DMS153 treated with DMSO at 0.1 percent for 48 hours (cell line): ENCODE data around the gene SH3PXD2B.
"Not testable (repeated sequence)": the region's sequence is repeated elsewhere in the genome, so short reads cannot be mapped to it uniquely, and the experiment has no call there.

ENCODE experiments used
- DNase-seq: peaks from one replicate; lab custom pipeline; 2025; ENCODE audit not compliant: unreplicated experiment; lab: John Stamatoyannopoulos, UW

Gene SH3PXD2B

GRCh38 chr5:172486451-172486850 lies 32.1 kb upstream of the SH3PXD2B start:
- DNase-seq = no peak

- no peak for DNase-seq
Observed at GRCh38 chr5:172485511-172486202, 31.3 kb upstream of the SH3PXD2B start.

GRCh38 chr5:172484664-172485063 lies 30.3 kb upstream of the SH3PXD2B start:
- no peak for DNase-seq

- DNase-seq = peak; percentile 13
Observed at GRCh38 chr5:172482156-172483020, 28.1 kb upstream of the SH3PXD2B start.

- no peak for DNase-seq
Observed at GRCh38 chr5:172481011-172481800, 26.9 kb upstream of the SH3PXD2B start.

GRCh38 chr5:172479784-172480115 lies 25.4 kb upstream of the SH3PXD2B start:
- DNase-seq = no peak

GRCh38 chr5:172479034-172479783 lies 24.9 kb upstream of the SH3PXD2B start:
- DNase-seq = peak; percentile 40

- not testable (repeated sequence) for DNase-seq
Observed at GRCh38 chr5:172478695-172479033, 24.3 kb upstream of the SH3PXD2B start.

- DNase-seq = no peak
Observed at GRCh38 chr5:172478256-172478655, 23.9 kb upstream of the SH3PXD2B start.

GRCh38 chr5:172477466-172477865 lies 23.1 kb upstream of the SH3PXD2B start:
- no peak for DNase-seq

GRCh38 chr5:172474293-172474692 lies 20.0 kb upstream of the SH3PXD2B start:
- no peak for DNase-seq

- no peak for DNase-seq
Observed at GRCh38 chr5:172473427-172473826, 19.1 kb upstream of the SH3PXD2B start.

GRCh38 chr5:172469697-172470096 lies 15.4 kb upstream of the SH3PXD2B start:
- DNase-seq = no peak

- DNase-seq = no peak
Observed at GRCh38 chr5:172466062-172466461, 11.7 kb upstream of the SH3PXD2B start.

GRCh38 chr5:172463031-172463430 lies 8.7 kb upstream of the SH3PXD2B start:
- DNase-seq = no peak

GRCh38 chr5:172459783-172460165 lies 5.4 kb upstream of the SH3PXD2B start:
- no peak for DNase-seq

GRCh38 chr5:172458976-172459782 lies 4.9 kb upstream of the SH3PXD2B start:
- DNase-seq = no peak

- DNase-seq = no peak
Observed at GRCh38 chr5:172456076-172456722, 1.9 kb upstream of the SH3PXD2B start.

GRCh38 chr5:172455511-172456061 lies 1.3 kb upstream of the SH3PXD2B start:
- DNase-seq = no peak

- no peak for DNase-seq
Observed at GRCh38 chr5:172455087-172455381, 709 bp upstream of the SH3PXD2B start.
